Loucy (cell line): Measurements from ENCODE around the gene HIRIP3.

Source experiments
- EZH2phosphoT487 ChIP-seq: fragments of 200-600 bp; IDR thresholded peaks from 2 replicates; pipeline ENCODE4 v1.6.1; 2018; ENCODE audit warnings: antibody characterized with exemption, mild to moderate bottlenecking, moderate library complexity, borderline replicate concordance
- TF ChIP-seq, protein P1 (sequence below): fragments of 200-600 bp; sonication (generic); conservative IDR thresholded peaks from 2 replicates; pipeline ENCODE4 v1.5.1; 2014; ENCODE audit warnings: mild to moderate bottlenecking, antibody characterized with exemption, low read length

- TF ChIP-seq, protein P1, sequence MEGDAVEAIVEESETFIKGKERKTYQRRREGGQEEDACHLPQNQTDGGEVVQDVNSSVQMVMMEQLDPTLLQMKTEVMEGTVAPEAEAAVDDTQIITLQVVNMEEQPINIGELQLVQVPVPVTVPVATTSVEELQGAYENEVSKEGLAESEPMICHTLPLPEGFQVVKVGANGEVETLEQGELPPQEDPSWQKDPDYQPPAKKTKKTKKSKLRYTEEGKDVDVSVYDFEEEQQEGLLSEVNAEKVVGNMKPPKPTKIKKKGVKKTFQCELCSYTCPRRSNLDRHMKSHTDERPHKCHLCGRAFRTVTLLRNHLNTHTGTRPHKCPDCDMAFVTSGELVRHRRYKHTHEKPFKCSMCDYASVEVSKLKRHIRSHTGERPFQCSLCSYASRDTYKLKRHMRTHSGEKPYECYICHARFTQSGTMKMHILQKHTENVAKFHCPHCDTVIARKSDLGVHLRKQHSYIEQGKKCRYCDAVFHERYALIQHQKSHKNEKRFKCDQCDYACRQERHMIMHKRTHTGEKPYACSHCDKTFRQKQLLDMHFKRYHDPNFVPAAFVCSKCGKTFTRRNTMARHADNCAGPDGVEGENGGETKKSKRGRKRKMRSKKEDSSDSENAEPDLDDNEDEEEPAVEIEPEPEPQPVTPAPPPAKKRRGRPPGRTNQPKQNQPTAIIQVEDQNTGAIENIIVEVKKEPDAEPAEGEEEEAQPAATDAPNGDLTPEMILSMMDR: no peak
- no peak for TF ChIP-seq EZH2phosphoT487
These were observed 28.2 kb upstream of the HIRIP3 start for GRCh38 chr16:30023586-30023985.
